K562 (cell line): ENCODE results near the gene LATS1. TPM values are rescaled to one million over a fixed set of nuclear protein-coding genes. Genes with fewer than 3 reads are reported as not detected.
A peak's percentile ranks its signal among the peaks of the same experiment; 100 is the strongest.

Experiments used
- CBX5 ChIP-seq: IDR thresholded peaks from 2 replicates; pipeline ENCODE4 v1.6.1; 2014; ENCODE audit warnings: low read depth, borderline replicate concordance
- E2F6 ChIP-seq, 2 experiments: IDR thresholded peaks; 2 replicates each; pipeline ENCODE4 v1.6.1; 2011; ENCODE audit warnings: borderline replicate concordance in 1 of 2, control low read depth in 1 of 2, low read depth in 1 of 2, low read length in 1 of 2, mild to moderate bottlenecking in 1 of 2, mixed read lengths in 1 of 2, moderate library complexity in 1 of 2; ENCODE audit not compliant: insufficient read depth in 1 of 2, insufficient read length in 1 of 2, poor library complexity in 1 of 2, severe bottlenecking in 1 of 2; ENCODE audit errors: extremely low read depth in 1 of 2
- EHMT2 ChIP-seq: fragments of 450-650 bp; IDR thresholded peaks from 2 replicates; pipeline ENCODE4 v1.6.1; 2018; ENCODE audit warnings: antibody characterized with exemption
- HINFP ChIP-seq: fragments of 450-650 bp; conservative IDR thresholded peaks from 2 replicates; pipeline ENCODE4 v1.6.1; 2016; ENCODE audit warnings: missing genetic modification characterization, low read depth, mild to moderate bottlenecking, control low read depth, missing compliant biosample characterization
- HMGN3 ChIP-seq: IDR thresholded peaks from 2 replicates; pipeline ENCODE4 v1.6.1; 2011; ENCODE audit warnings: borderline replicate concordance, low read depth, mild to moderate bottlenecking, mixed read lengths, low read length; ENCODE audit not compliant: insufficient read length; ENCODE audit errors: extremely low read depth
- KLF6 ChIP-seq: fragments of 250-450 bp; sonication (Bioruptor Pico); IDR thresholded peaks from 2 replicates; pipeline ENCODE4 v1.4.0; 2020; ENCODE audit warnings: mild to moderate bottlenecking, moderate library complexity, borderline replicate concordance
- NBN ChIP-seq: fragments of 450-650 bp; IDR thresholded peaks from 2 replicates; pipeline ENCODE4 v1.6.1; 2016; ENCODE audit warnings: low read depth, mild to moderate bottlenecking
- NFATC3 ChIP-seq: fragments of 450-650 bp; IDR thresholded peaks from 2 replicates; pipeline ENCODE4 v1.6.1; 2017; ENCODE audit warnings: mild to moderate bottlenecking
- NR2C1 ChIP-seq, 2 experiments: fragments of 450-650 bp; IDR thresholded peaks; 2 replicates each; pipeline ENCODE4 v1.6.1; 2017; ENCODE audit warnings: mild to moderate bottlenecking in 2 of 2, antibody characterized with exemption in 1 of 2, inconsistent platforms in 1 of 2, missing compliant biosample characterization in 1 of 2, missing genetic modification characterization in 1 of 2
- PHTF2 ChIP-seq: fragments of 250-450 bp; sonication (Bioruptor Pico); IDR thresholded peaks from 2 replicates; pipeline ENCODE4 v1.5.0; 2021; ENCODE audit warnings: mild to moderate bottlenecking
- POU5F1 ChIP-seq: fragments of 150-350 bp; IDR thresholded peaks from 2 replicates; pipeline ENCODE4 v1.6.1; 2014; ENCODE audit warnings: borderline replicate concordance, low read length, low read depth, mild to moderate bottlenecking; ENCODE audit not compliant: partially characterized antibody
- RFX7 ChIP-seq: fragments of 250-450 bp; sonication (Bioruptor Pico); IDR thresholded peaks from 2 replicates; pipeline ENCODE4 v1.5.1; 2021; ENCODE audit warnings: mild to moderate bottlenecking
- ZNF140 ChIP-seq: fragments of 250-450 bp; sonication (Bioruptor Pico); IDR thresholded peaks from 2 replicates; pipeline ENCODE4 v1.8.0; 2021; ENCODE audit warnings: moderate library complexity, mild to moderate bottlenecking, inconsistent platforms
- ZNF280B ChIP-seq: fragments of 250-450 bp; sonication (Bioruptor Pico); IDR thresholded peaks from 2 replicates; pipeline ENCODE4 v1.5.1; 2021; ENCODE audit warnings: mild to moderate bottlenecking
- ZNF395 ChIP-seq: fragments of 200-800 bp; sonication (Bioruptor generic); IDR thresholded peaks from 2 replicates; pipeline ENCODE4 v1.6.1; 2017; ENCODE audit warnings: missing genetic modification characterization, missing compliant biosample characterization
- ZNF431 ChIP-seq: sonication (generic); formaldehyde crosslinking; IDR thresholded peaks from 2 replicates; pipeline ENCODE4 v1.8.0; 2022; ENCODE audit warnings: mild to moderate bottlenecking, missing genetic modification reagents
- ZNF668 ChIP-seq: fragments of 250-450 bp; sonication (Bioruptor Pico); IDR thresholded peaks from 2 replicates; pipeline ENCODE4 v1.8.0; 2022; ENCODE audit warnings: mild to moderate bottlenecking, inconsistent platforms
- ZNF766 ChIP-seq: fragments of 200-800 bp; sonication (Bioruptor generic); conservative IDR thresholded peaks from 2 replicates; pipeline ENCODE4 v1.6.1; 2016; ENCODE audit warnings: missing genetic modification characterization, missing compliant biosample characterization
- polyA plus RNA-seq, 8 experiments: library from polyadenylated mRNA; depleted of rRNA in 4 of 8; stranded (reverse) in 5 of 8; unstranded in 3 of 8; fragments of >200 nt; fragmentation: Nextera tagmentation in 2 of 8; fragmentation: Illumina TruSeq in 1 of 8; extraction: Ambion mirVana in 2 of 8; extraction: Trizol in 1 of 8; gene quantifications; 2 replicates each; pipeline versions ENCODE4 v1.2.1 to v1.2.3, GENCODE V29; 2011 to 2014; ENCODE audit warnings: inconsistent platforms in 1 of 8, missing spikeins in 1 of 8
- total RNA-seq, 7 experiments: library from RNA; depleted of rRNA in 6 of 7; stranded (reverse); fragments of >200 nt in 6 of 7; fragmentation: Illumina TruSeq in 2 of 7; extraction: Trizol in 2 of 7; gene quantifications; 2 replicates each; pipeline versions ENCODE4 v1.2.1 to v1.2.3, GENCODE V29; 2011 to 2021; ENCODE audit warnings: low replicate concordance in 1 of 7

The LATS1 gene
- total and polyA plus RNA-seq, 9 of the 15 experiments (the other 6 are each of a cell fraction or from before 2014, with no cell fraction given), result 5.0 to 36.3 (median 18.4) TPM

GRCh38 chr6:149717588-149718458 is at the start of gene LATS1 (continued):
- TF ChIP-seq NR2C1 (IDR thresholded peaks at IDR 0.05), result no peak
- no peak for TF ChIP-seq NR2C1 (tag; IDR thresholded peaks at IDR 0.05)
- 0 out of 2 replicates have a peak, but pooled peaks have one; percentile 50 for TF ChIP-seq KLF6
- peak; percentile 58 for TF ChIP-seq POU5F1
- 0 out of 2 replicates have a peak, but pooled peaks have one; percentile 38 for TF ChIP-seq ZNF280B (CRISPR knock-in tag)
- TF ChIP-seq HMGN3, result peak; percentile 93
- TF ChIP-seq ZNF140 (CRISPR knock-in tag), result no peak
- TF ChIP-seq NFATC3, result no peak
- TF ChIP-seq HINFP (tag), result no peak
- TF ChIP-seq RFX7, result no peak
- TF ChIP-seq ZNF766 (CRISPR knock-in tag), result no peak; the same call in 1 of the 2 replicates
- no peak for TF ChIP-seq EHMT2
- TF ChIP-seq PHTF2 (CRISPR knock-in tag), result no peak
- TF ChIP-seq ZNF668, result no peak
- no peak for TF ChIP-seq ZNF395 (CRISPR knock-in tag)
- peak; percentile 65; the same call in 1 of the 2 replicates for TF ChIP-seq NBN
- TF ChIP-seq E2F6 (IDR thresholded peaks at IDR 0.05; ENCODE audit: borderline replicate concordance in 1 of 2, extremely low read depth in 1 of 2, insufficient read depth in 1 of 2, insufficient read length in 1 of 2, low read depth in 1 of 2, low read length in 1 of 2, poor library complexity in 1 of 2, severe bottlenecking in 1 of 2), result peak; percentile 93 to 97
- peak; percentile 33; the same call in 1 of the 2 replicates for TF ChIP-seq ZNF431 (CRISPR knock-in tag)
- TF ChIP-seq CBX5, result no peak; the same call in 1 of the 2 replicates
